GM21381 (cell line): ENCODE results near the gene LEPROT.

Source experiments
- ATAC-seq: cut with Tn5 transposase; IDR thresholded peaks from one replicate; pipeline ENCODE4 v1.9.1; 2021; ENCODE audit warnings: mild to moderate bottlenecking, moderate library complexity; ENCODE audit not compliant: unreplicated experiment

Gene LEPROT

DNA sequence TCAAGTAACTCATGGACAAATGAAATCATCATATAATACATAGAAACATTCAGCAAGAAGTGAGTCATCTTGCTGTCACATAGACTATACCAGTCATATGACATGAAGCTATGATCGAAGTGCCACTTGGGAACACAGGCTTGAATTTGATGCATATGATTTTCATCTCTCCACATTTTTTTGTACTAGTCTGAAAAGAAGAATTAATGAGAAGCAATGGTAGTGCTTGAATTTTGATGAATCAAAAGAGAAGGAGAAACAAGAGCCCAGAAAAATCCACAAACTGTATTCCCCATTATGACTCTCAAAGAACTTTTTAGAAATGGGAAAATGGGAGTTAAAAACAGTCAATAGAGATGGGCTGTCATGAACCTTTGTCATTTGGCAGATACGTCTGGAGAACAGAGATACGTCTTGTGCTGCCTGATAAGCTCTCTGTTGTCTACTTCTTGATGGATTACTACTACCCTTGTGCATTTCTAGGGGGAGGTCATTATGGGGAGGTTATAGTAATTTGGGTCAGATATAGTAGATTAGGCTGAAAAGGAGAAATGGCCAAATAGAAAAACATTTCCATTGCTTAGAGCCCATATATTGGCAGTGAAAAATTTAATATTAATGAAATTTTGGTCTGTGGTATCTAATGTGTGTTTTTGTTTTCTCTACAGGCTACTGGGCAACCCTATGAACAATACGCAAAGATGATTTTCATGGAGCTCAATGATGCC is 8.0 kb upstream of the LEPROT start:
- ATAC-seq = no peak

DNA sequence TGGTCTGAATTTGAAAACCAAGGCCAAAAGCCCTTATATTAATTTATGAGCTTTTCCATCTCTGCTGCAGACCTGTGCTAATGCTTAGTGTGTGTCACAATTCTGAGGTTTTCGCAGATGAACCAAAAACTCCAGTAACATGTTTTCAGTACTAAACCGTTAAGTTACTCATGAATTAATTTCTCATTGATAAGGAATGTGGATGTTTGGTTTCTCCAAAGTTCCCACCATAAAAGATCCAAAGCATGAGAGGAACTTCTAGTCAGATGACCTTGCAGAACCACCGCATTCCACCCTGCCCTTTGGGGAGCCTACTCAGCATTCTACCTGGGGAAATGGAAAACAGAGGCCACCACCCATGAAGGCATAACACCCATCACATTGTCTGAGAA is 7.5 kb upstream of the LEPROT start:
- no peak for ATAC-seq

DNA sequence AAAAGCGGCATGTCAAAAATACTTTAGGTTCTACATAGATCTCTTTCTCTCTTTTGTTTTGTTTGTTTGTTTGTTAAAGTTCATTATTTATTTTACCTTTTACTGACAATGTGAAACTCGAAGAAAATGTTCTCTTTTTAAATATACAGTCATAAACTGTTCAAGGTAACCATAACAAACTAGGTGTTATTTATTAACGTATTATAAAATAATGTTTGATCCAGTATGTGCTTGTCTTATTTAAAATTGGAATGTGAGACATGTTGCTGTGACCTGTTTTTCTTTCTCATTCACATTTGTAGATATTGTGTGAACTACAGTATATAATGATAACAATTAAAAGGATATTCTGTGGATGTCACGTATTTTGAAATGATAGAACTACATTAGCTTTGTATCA is 5.9 kb upstream of the LEPROT start:
- no peak for ATAC-seq

DNA sequence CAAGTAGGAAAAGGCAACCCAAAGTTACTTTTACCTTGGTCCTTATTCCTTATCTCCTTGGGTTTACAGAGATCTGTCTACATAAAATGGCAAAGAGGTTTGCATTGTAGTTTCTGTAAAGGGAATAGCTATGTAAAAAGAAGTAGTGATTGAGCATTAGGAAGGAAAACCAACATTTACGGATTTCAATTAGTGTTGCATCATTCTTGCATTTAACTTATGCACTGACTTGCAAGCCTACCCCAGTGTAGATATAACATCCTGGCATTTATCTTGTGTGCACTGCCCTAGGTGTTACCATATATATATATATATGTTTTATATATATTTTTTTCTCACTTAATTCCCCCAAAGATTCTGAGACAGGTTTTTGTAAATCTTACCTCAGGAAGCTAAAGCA is 3.7 kb upstream of the LEPROT start:
- ATAC-seq = no peak

DNA sequence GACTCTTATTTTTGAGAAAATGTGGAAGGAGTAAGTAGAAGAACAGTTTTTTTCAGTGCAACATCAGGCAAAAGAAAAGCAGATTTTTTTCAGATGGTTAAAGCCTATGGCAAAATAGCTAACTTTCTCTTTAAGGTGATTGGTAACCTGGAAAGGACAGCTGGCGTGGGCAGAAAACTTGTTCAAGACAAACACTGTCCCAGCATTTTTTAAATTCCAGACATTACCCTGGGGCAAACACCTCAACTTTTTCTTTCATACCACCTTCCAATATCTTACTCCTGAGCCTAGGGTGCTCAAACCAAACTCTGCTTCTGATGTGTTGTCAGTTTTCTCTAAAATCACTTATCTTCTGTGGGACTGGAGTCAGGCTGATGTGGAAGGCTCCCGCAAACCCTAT is 2.7 kb upstream of the LEPROT start:
- no peak for ATAC-seq

DNA sequence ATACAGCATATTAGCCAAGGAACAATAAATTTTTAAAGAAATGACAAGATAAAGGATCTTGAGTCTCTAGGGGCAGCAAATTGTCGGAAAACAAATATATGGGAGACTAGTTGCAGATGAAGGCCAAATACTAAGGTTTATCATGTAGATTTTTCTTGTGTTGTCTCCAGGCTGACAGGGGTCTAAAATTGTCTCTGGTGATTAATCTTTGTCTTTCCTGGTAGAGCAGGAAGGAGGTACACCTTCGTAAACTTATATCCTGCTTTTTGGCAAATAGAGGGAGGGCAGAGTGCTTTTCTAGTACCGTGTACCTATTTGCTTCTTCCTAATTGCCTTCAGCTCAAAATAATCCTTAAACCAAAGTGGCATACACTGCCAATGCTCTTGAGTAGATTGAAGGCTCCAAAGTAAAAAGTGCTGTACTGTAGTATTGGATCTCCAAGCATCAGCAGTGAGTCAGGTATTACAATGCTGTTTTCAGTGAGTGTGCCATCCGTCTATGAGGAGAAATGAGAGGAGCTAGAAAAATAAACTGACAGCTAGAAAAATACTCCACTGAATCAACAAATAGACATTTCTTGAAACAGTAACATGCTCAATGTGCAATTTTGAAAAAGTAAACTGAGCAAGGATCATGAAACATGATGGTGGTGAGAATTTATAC is 1.8 kb upstream of the LEPROT start:
- ATAC-seq = no peak

DNA sequence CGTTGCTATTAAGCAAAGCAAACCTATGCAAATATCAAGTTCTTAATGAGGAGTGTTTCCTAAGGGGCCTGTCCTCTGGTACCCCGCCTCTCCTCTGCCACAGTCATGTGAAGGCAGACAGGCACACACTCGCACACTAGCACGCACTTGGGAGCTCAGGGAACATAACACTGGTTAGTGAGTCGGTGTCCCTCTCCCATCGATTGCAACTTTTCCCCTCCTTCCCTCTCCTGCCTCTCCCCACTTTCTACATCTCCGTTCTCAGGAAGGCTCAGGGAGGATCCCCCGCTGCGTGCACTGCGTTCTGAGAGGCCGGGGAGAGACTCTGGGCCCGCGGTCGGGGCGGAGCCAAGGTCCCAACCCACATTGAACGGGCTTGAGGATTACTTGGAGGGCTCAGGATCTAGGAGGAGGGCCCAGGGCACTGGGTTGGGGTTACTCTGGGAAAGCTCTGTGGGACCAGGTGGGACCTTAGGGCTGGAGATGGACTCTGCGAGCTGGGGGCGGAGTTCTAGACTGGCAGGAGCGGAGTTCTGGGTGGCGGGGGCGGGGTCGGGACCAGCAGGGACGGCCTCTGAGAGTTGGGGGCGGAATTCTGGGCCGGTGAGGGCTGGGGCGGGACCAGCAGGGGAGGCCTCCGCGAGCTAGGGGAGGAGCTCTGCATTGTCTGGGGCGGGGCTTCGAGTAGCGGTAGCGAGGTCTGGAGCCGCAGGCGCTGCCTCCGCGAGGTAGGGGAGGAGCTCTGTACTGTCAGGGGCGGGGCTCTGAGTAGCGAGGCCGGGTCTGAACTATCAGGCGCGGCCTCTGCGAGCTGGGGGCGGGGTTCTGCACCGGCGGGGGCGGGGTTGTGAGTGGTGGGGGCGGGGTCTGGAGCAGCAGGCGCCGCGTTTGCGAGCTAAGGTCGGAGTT is 533 bp upstream of the LEPROT start:
- peak; percentile 92 for ATAC-seq

DNA sequence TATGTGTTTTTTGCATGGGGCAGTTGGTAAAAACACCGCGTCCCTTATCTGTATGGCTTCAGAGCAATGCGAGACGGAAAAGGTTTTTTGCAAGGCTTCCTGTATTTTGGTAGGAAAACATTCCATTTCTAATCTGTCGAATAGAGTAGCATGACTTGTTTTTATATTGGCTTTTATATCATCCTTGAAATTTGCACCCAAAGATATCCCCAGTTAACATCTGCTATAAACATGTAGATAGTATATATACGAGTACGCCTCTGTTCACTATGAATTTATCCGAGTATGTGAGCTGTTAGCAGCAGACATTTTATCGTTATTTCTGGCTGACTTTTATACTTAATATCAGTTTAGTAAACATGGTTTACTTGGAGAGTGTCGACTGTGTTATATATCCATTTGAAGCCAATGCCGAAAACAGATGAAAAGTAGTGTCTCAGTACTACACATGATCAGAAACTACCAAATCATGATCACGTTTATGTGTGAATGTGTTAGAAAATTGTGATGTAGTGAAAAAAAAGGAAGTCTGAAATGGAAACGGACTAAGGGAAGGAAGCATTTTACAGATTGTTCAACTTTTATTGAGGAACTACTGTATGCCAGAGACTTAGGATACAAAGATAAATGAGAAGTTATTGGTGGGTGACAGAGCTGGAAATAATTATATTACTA is 1.0 kb downstream of the LEPROT start:
- ATAC-seq = no peak

DNA sequence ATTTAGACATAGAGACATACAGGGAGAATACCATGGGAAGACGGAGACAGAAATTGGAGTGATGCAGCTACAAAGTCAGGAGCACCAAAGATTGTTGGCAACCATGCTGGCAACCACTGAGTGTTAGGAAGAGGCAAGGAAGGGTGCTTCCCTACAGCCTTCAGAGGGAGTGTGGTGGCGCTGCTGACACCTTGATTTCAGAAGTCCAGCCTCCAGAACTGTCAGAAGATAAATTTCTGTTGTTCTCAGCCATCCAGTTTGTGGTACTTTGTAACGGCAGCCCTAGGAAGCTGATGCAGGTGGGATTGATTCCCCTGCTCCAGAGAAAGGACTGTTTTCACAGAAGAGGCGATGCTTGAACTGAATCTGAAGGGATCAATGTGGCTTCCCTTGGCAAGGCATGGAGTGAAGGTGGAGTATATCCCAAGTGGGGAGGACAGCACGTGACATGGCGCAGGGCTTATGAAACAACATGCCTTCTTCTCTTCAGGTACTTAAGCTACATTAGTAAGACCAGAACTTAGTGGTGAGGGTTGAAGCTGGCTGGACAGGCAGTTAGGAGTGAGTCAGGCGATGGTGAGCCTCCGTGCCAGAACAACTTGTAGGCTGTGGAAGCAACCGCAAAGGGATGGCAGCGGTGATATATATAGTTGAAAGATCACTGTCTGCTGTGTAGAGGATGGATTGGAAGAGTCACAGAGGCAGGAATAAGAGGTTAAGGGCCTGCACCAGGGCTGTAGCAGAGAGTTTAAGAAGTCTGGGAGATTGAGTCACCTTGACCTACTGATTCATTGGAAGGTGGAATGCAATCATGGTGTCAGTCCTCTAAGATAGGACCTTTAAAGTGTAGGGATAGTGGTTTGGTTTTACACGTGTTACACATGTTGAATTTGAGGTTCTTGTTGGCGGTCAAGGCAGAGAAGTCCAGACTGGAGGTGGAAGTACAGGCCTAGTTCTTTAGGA is 2.1 kb downstream of the LEPROT start:
- ATAC-seq = no peak

DNA sequence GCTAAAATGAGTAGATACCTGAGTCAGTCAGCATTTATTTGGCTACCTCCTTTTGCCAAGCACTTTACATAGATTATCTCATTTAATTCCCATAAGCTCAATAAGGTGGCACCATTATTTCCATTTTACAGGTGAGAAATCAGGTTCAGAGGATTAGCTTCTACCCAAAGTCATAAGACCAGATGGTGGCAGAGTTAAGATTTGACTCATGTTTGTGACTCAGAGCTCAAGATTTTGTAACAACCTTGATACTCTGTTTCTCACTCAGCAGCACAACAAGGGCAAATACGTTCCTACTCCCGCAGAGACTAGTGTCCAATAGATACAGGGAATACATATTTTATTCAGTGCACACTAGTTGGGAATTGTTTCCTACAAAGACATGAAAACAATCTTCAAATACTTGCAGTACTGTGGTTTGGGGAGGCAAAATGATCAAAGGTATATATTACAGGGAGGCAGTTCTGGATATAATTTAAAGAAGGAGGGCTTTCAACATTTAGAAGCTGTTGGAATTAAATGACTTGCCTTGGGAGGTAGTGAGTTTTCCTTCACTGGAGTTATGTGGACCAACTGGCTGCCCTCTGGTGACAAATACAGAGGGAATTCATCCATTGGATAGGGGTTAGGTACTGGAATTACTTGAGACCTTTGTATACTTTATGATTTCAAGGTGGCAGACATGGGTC is 3.6 kb downstream of the LEPROT start:
- no peak for ATAC-seq

DNA sequence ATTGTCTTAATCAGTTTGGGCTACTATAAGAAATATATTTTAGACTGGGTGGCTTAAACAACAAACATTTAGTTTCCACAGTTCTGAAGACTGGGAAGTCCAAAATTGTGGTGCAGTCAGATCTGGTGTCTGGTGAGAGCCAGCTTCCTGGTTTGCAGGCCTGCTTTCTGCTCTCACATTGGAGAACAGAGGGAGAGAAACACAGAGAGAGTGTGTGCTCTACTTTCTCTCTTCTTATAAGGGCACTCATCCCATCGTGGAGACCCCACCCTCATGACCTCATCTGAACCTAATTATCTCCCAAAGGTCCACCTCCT is 4.1 kb downstream of the LEPROT start:
- no peak for ATAC-seq

DNA sequence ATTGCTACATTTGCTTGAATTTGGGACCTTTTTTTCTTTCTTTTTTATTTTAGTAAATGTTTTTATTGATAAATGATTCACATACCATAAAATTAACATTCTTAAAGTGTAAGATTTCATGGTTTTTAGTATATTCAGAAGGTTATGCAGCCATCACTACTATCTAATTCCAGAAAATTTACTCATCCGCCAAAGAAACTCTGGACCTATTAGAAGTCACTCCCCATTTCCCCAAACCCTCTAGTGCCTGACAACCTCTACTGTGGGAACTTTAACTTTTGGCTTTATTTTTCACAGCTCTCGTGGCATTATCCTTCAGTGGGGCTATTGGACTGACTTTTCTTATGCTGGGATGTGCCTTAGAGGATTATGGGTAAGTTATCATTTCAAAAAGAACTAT is 4.5 kb downstream of the LEPROT start:
- no peak for ATAC-seq

DNA sequence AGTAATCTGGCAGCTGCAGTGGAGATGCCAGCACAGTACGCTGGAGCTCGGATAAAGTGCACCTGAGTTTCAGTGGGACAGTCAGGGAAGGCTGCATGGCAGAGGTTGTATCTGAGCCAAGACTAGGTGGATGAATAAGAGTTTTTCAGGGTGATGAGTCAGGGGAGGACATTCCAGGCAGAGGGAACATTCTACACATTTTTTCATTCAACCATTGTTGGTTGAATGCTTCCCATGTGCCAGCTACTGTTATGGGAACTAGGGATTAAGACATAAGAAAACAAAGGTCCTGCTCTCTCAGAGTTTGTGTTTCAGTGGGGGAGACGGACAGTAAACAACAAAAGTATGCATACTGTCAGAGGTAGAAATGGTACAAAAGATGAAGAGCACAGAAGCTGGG is 5.2 kb downstream of the LEPROT start:
- no peak for ATAC-seq

DNA sequence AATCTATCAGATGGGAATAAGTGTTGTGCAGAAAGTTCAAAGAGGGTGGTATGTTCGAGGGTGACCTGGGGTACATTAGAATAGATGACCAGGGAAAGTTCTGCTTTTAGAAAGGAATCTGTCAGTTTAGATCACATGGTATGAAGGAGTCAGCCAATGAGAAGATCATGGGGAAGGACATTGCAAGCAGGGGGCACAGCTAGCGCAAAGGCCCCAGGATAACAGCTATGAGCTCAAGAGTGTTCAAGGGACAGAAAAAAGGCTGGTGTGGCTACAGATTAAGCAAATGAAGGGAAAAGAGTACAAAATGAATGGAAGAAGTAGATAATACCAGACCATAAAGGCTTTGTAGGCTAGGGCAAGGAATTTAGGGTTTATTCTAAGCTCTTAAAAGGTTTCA is 8.6 kb downstream of the LEPROT start:
- no peak for ATAC-seq

DNA sequence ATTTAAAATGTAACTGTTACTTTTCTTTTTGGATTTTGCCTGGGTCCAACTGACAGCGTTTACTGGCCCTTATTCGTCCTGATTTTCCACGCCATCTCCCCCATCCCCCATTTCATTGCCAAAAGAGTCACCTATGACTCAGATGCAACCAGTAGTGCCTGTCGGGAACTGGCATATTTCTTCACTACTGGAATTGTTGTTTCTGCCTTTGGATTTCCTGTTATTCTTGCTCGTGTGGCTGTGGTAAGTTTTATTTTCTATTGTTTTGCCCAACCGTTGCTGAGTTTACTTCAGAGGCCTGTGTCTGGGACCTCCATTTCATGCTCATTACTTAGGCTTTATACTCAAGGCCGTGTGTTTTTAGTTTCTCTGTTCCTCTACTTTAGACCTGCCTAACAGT is 9.3 kb downstream of the LEPROT start:
- ATAC-seq = no peak

DNA sequence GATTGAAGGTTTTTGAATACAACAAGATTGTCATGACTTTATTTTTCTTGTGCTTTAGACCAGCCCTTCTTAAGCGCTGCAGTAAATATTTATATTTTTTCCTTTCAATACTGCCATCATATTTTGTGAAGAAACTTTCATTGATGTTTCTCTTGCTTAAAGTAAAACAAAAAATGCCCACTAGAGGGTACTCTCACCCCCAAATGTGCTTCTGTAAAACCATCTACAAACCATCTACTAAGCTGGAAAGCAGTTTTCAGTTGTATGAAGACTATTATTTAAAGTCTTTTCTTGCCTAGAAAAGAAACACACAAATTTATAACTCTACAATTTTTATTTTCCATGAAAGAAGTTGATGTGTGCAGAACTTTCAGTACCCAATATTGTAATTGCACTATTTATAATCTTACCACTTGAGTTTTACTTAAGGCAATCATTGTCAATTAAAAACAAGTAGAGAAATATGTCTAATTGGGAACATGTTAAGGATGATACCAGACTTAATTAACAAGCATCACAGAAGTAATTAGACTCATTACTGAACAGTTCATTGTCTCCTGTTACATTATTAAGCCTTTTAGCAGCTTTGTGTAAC is 10.7 kb downstream of the LEPROT start:
- no peak for ATAC-seq

DNA sequence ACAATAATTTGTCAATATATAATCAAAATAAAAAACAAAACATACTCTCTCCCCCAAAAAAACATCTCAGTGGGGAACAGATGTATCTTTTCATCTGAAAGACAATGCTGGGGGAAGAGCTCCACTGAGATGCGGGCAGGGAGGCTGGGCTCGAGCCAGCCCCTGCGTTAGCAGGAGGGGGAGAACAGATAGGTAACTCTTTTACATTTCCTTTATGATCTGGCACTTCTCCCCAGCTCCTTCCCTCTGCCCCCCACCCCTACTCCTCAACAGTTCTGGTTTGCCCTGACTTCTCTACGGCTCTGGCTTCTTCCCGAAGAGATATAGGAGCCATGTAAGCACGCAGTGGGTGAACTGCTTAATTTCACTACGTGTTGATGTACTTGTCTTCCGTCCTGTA is 12.4 kb downstream of the LEPROT start:
- no peak for ATAC-seq

DNA sequence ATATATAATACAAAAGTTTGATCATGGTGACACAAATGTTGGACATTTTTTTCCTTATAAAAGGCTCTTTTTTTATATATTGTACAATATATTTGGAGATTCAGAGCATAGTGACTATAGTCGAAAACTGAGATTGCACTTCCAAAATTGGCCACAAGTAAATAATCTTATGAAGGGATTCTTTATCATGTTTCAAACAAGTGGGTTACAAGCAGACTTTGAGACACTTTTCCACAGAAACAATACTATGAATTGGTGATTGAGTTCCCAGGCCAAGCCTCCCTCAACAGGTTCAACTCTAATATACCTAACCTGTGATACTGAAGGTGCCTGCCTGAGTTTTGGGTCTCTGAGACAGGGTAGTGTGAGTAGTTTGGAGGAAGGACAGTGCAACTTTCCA is 13.8 kb downstream of the LEPROT start:
- ATAC-seq = no peak

DNA sequence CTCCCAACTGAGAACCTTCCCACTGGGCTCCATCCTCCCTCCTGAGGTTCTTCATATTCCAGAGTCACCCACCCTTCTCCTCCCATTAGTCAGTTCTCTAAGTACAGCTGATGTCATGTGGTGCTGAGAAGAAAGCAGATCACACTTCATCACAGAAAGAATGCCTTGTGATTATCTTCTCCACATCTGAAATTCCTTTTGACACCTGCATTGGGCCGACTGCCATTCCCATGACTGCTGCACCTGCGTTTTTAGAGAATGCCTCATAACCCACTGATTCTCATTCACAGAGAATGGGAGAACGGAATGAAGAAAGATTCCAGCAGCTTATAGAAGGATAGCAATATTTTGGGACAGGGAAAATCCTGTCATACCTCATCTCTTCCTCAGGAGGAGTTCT is 14.3 kb downstream of the LEPROT start:
- ATAC-seq = no peak
